ENCODE data around the gene TLE7.

Gene TLE7

DNA sequence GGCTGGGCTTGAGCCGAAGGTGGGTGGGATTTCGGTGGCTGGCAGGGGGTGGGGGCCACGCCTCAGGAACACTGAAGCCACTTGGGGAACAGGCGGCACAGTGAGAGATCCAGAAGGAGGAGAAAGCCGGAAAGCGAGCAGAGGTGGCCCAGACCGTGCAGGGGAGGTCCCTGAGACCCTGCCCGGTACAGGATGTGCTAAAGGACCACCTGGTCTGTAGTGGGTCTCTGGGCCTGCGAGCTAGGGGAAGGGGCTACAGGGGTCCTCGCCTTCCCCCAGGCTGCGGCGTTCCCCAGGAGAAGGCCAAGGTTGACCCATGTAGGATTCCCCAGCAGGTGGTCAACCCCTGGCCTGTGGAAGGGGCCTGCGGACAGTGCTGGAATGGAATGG is at the start of gene TLE7:
Gene TLE7, minus strand, starts transcription at position 4 of the 390 bp plus-strand sequence. CDS start 8,730 bp downstream, outside the sequence.
- no peak for DNase-seq (ENCODE audit: low read depth)

DNA sequence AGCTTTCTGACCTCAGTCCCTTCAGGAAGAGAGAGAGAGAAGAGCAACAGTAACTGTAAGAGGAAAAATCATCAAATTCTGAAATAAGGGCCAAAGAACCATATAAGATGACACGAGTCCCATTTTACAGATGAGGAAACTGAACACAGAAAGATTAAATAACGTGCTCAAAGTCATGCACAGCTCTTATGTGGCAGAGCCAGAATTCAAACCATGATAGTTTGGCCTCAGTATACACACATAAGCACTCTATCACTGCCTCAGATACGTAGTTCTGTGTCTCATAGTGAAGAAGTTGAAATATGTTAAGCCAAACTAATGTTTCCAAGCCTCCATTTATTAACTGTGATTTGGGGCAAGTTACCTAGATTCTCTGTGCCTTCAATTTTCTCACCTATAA is 49.2 kb upstream of the TLE7 start:
- DNase-seq (ENCODE audit: low read depth) = no peak

DNA sequence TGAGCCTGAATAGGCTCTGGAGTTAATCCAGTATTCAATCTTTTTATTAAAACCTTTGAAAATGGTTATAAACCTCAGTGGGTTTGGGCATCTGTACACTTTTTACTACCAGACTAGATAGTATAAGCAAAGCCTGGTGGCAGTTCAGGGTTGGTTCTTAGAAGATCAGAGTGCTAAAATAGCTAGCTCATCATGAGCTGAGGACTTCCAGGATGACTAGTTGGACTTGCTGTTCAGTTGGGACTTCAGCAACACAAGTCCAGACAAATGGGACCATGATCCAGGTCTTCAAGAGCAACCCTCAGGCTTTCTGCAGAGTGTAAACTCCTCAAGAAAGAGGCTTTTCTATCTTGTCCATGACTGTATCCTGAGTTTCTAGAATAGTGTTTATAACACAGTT is 48.5 kb upstream of the TLE7 start:
- DNase-seq (ENCODE audit: low read depth) = no peak

- no peak for DNase-seq (ENCODE audit: low read depth)
These were observed 47.3 kb upstream of the TLE7 start, which contains the start of gene ZNF19 for GRCh38 chr16:71489122-71489521. Gene ZNF19, minus strand, starts transcription at chr16:71489324. Its CDS starts 7,210 bp downstream, at chr16:71482114.

DNA sequence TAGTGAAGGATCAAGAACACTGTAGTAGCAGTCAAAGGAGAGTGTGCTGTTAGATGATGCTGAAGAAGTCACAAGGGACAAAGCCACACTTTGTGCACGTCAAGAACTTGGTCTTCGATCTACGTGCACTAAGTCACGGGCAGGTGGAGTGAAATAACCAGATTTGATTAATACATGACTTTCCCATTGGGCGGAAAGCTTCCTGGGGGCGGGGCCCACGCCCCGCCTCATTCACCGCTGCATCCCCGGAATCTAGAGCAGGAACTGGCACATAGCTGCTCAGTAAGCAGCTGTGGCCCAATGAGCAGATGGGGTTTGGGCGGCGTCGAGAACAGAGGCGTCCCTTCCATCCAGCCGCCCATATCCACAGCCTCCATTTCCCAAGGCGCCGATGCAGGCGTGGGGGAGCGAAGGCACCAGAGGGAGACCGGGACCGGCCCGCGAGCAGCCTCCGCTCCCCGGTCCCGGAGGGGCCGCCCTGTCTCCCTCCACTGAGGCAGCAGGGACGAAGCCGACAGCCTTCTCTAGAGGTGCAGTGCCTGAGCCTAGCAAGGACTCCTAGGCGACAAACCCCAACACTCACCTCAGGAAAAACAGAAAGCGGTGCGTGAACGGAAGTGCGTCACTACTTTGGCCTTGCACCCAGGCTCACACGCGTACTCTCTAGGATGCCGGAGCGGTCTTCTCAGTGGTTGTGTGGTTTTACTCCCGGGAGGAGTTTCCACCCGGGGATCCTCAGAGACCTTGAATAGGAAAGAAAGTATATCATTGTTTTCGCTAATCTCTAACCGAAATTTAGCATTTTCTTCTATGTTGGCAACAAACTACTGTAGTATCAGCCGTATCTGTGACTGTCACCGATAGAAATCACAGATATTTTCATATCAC is 42.4 kb upstream of the TLE7 start:
- peak; percentile 87 for DNase-seq (ENCODE audit: low read depth)

DNA sequence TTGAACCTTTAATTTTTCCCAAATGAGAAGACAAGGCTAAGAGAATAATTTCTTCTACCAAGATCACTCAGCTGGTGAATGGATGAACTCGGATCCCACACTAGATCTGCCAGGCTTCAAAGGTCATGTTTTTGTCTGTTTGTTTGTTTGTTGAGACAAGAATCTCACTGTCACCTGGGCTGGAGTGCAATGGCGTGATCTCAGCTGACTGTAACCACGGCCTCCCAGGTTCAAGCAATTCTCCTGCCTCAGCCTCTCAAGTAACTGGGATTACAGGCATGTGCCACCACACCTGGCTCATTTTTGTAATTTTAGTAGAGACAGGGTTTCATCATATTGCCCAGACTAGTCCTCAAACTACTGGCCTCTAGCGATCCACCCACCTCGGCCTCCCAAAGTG is 40.7 kb upstream of the TLE7 start:
- no peak for DNase-seq (ENCODE audit: low read depth)

DNA sequence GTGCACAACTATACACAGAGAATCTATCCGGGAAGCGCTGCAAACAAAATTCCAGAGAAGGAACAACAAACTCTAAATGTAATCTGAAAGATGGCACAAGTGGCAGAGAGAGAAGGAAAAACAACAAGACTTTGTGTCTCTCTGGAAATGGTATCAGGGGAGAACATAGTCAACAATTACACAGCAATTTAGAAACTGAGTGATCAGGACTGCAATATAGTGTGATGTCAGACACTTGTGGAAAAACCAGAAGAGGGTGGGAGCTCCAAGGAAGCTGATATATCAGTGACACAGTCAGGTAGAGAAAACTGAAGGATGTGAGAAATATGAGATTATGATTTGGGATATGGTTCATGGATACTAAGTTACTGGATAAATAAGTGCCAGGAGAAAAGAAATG is 39.1 kb upstream of the TLE7 start:
- DNase-seq (ENCODE audit: low read depth) = no peak

- no peak for DNase-seq (ENCODE audit: low read depth)
These were observed 37.6 kb upstream of the TLE7 start for GRCh38 chr16:71479420-71479819.

GRCh38 chr16:71476457-71477124 is 34.7 kb upstream of the TLE7 start:
- no peak for DNase-seq (ENCODE audit: low read depth)

DNA sequence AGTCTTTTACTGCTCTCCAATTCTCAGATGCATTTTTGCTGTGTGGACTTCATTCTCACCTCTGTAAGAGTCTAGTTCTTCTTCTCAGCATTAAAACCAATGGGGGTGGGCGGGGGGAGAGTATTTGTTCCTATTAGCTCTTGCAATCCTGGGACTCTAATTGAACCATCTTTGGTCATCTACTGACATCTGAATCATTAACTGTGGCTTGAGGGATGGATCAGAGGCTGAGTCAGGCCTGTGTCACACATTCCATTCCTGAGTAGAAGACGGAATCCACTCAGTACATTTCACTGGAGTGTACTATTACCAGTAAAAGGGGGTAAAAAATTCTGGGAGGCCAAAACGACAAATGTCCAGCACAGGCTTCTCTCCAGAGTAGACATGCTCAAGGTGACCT is 33.0 kb upstream of the TLE7 start:
- peak; percentile 84 for DNase-seq (ENCODE audit: low read depth)

DNA sequence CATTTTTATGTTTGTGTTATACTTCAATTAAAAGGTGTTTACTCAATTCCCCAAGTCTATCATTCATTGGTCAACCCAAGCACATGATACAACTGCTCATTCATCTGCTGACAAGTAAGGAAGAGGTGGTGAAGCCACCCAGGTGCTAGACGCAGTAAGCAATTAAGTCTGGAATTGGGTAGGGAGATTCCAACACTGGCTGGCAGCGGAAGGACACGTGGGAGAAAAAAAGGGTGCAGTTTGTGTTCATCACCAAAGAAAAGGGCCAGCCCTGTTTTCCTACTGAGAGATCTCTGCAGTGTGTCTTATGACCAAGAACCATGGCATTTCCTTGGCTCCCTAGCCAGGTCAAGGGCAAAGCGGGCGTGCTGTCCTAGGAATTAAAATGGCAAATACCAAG is 32.0 kb upstream of the TLE7 start:
- DNase-seq (ENCODE audit: low read depth) = no peak

- DNase-seq (ENCODE audit: low read depth) = no peak
These were observed 31.1 kb upstream of the TLE7 start for GRCh38 chr16:71472931-71473330.

GRCh38 chr16:71472051-71472450 is 30.2 kb upstream of the TLE7 start:
- DNase-seq (ENCODE audit: low read depth) = no peak

DNA sequence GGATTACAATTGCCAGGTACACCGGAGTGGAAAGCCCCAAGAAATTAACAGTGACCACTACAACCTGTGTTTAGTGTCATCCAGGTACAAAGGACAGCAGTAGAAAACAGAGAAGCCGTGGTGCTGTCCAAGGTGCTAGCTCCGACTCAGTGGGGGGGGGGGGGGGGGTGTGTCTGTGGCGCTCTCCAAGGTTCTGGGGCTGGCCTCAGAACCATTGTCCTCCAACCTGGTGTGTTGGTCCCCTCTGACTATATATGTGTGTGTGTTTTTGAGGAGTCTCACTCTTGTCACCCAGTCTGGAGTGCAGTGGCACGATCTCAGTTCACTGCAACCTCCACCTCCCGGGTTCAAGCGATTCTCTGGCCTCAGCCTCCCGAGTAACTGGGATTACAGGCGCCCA is 26.0 kb upstream of the TLE7 start:
- no peak for DNase-seq (ENCODE audit: low read depth)

DNA sequence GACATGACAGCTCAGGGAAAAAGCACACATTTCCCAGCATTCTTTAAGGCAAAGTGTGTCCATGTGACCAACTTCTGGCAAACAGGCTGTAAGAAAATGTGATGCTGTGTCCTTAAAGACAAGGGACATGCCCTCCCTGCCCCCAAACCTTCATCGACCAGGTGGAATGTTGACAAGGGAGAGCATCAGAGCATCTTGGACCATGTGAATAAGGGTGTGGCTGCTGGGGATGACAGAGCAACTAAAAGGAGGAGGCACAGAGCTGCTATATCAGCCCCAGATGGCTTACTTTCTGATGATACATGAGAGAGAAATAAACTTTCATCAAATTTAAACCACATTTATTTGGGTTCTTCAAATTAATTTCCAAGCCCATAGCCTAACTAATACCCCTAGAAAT is 22.4 kb upstream of the TLE7 start:
- no peak for DNase-seq (ENCODE audit: low read depth)

- DNase-seq (ENCODE audit: low read depth) = peak; percentile 40
These were observed 20.1 kb upstream of the TLE7 start, which contains the start of gene ZNF23 for GRCh38 chr16:71461686-71462648. Gene ZNF23, minus strand, starts transcription at chr16:71462247. Its CDS starts 5,451 bp downstream, at chr16:71456796.

DNA sequence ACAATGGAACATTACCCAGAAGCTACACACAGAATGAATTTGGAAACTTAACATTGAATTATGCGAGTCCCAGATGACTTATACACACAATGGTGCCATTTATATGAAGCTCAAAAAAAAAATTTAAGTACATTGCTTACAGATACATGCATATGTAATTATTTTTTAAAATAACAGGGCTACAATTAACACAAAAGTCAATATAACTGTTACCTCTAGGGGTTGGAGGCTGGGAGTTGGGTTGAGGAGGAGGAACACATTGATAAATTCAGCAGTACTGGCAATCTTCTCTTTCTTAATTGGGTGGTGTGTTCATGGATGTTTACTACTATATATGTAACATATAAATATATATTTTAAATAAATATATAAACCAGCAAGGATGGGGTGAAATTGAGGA is 19.1 kb upstream of the TLE7 start:
- DNase-seq (ENCODE audit: low read depth) = no peak

- no peak for DNase-seq (ENCODE audit: low read depth)
These were observed 18.4 kb upstream of the TLE7 start for GRCh38 chr16:71460236-71460635.

GRCh38 chr16:71459510-71459909 is 17.7 kb upstream of the TLE7 start:
- DNase-seq (ENCODE audit: low read depth) = no peak

DNA sequence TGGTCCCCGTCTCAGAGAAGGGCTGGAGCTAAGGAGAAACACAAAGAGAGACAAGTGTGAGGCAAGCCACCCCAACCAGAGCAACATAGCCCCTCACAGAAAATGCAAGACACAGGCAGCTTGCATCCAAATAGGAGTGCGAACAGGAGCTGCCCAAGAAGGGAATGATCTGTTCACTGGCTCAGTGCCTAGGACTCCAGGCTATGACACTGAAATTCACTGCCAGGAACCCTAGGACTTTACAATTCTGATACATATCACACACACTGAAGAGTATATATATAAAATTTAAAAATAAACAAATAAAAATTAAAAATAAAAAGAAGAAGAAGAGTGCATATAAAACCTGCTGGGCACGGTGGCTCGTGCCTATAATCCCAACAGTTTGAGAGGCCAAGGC is 14.9 kb upstream of the TLE7 start:
- DNase-seq (ENCODE audit: low read depth) = no peak

DNA sequence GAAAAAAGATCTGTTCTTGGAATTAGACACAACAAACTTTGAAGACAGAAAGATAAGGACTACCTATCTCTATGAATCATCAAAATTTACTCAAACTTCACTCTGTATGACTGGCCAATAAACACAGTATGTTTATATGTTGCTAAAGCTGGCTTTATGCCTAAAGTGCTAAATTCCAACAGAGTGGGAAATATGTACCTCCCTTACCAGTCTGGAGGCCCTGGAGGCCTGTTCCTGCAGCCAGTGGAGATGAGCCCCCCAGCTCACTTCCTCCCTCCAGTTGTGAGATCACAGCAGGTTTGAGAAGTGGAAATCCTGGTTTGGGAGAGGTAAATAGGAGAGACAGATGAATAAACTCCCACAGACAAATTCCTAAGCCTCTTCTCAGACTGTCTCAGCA is 11.2 kb upstream of the TLE7 start:
- DNase-seq (ENCODE audit: low read depth) = no peak

GRCh38 chr16:71449020-71449419 is 7.2 kb upstream of the TLE7 start:
- DNase-seq (ENCODE audit: low read depth) = no peak
